ENCODE measurements around the gene ITIH5. TPM values are rescaled to one million over a fixed set of nuclear protein-coding genes. Genes with fewer than 3 reads are reported as not detected.

The ITIH5 gene
- total and polyA plus RNA-seq, 2 of the 8 experiments (the other 6 are each of a cell fraction or from before 2014, with no cell fraction given) = 5.8 to 7.6 TPM

- no peak for TF ChIP-seq USF2 (IDR thresholded peaks at IDR 0.05; ENCODE audit: low read length)
- TF ChIP-seq JUND (IDR thresholded peaks at IDR 0.05; ENCODE audit: low read length) = no peak
- TF ChIP-seq CBX8 (IDR thresholded peaks at IDR 0.05; ENCODE audit: borderline replicate concordance, low read depth, low read length) = no peak
Measured at GRCh38 chr10:7592627-7593026, 74.1 kb downstream of the ITIH5 start (continued).

Measured in H1 (cell line).